Activated CD4-positive, alpha-beta T cell treated with anti-CD3 and anti-CD28 coated beads, Interleukin-2, amount 10 ng/mL, durations not matched to agents 7 days and 5 days (primary cell): ENCODE data around the gene WNT7B. TPM values are rescaled to one million over a fixed set of nuclear protein-coding genes. Genes with fewer than 3 reads are reported as not detected.

Experiments
- CTCF ChIA-PET: fragments of 350-600 bp; sonication (Branson Sonifier 250); formaldehyde crosslinking; loops from one replicate; lab custom pipeline; 2021; ENCODE audit warnings: antibody characterized with exemption; lab: Charles Lee
- POLR2A ChIA-PET: fragments of 350-600 bp; sonication (Branson Sonifier 250); formaldehyde crosslinking; loops from one replicate; lab custom pipeline; 2021; ENCODE audit warnings: antibody characterized with exemption; lab: Charles Lee
- DNase-seq: peaks from one replicate; pipeline ENCODE4 v3.0.0-alpha.2; 2020
- H3K27ac Mint-ChIP-seq: one replicate; pipeline ENCODE4 v1.8.0; 2021; ENCODE audit warnings: mild to moderate bottlenecking, moderate library complexity, mixed read lengths
- H3K27me3 Mint-ChIP-seq: one replicate; pipeline ENCODE4 v1.8.0; 2021; ENCODE audit warnings: mixed read lengths
- H3K36me3 Mint-ChIP-seq: one replicate; pipeline ENCODE4 v1.8.0; 2021; ENCODE audit warnings: low read depth, mixed read lengths
- H3K4me1 Mint-ChIP-seq: one replicate; pipeline ENCODE4 v1.8.0; 2021; ENCODE audit warnings: mixed read lengths
- H3K4me3 Mint-ChIP-seq: one replicate; pipeline ENCODE4 v1.8.0; 2021; ENCODE audit warnings: mild to moderate bottlenecking, moderate library complexity, mixed read lengths
- H3K9me3 Mint-ChIP-seq: one replicate; pipeline ENCODE4 v1.8.0; 2021; ENCODE audit warnings: mixed read lengths
- total RNA-seq, 2 experiments: library from RNA; stranded (reverse); gene quantifications; one replicate each; pipeline ENCODE4 v1.2.3, GENCODE V29; 2021

The WNT7B gene
- total RNA-seq, 2 experiments from 2014 or later: not detected

DNA sequence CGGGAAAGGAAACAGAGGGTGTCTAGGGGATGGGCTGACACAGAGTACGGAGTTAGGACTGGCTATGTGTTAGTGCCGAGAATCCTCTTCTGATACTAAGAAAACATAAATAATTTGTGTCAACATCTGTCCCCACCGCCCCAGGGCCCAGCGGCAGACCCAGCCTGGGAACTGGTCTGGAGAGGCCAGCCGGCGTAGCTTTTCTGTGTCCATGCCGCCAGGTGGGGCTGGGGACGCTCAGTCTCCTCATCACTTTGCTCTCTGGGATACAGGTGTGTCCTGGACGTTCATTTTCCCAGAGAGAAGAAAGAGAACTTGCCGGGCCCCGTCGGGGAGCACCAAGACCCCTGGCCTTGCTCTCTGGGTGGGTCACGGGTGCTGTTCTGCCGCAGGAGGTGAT is 54.7 kb downstream of the WNT7B start:
- H3K27me3 Mint-ChIP-seq: no peaks in the 10 kb centered on the region
- no peak for DNase-seq
- H3K36me3 Mint-ChIP-seq: no peaks in the 10 kb centered on the region
- H3K9me3 Mint-ChIP-seq: no peaks in the 10 kb centered on the region
- H3K4me1 Mint-ChIP-seq: no peaks in the 10 kb centered on the region
- no peak overlapping the region for H3K27ac Mint-ChIP-seq
- ChIA-PET CTCF (no interaction called here), POLR2A (no interaction called here)
- H3K4me3 Mint-ChIP-seq: no peak overlapping the region

DNA sequence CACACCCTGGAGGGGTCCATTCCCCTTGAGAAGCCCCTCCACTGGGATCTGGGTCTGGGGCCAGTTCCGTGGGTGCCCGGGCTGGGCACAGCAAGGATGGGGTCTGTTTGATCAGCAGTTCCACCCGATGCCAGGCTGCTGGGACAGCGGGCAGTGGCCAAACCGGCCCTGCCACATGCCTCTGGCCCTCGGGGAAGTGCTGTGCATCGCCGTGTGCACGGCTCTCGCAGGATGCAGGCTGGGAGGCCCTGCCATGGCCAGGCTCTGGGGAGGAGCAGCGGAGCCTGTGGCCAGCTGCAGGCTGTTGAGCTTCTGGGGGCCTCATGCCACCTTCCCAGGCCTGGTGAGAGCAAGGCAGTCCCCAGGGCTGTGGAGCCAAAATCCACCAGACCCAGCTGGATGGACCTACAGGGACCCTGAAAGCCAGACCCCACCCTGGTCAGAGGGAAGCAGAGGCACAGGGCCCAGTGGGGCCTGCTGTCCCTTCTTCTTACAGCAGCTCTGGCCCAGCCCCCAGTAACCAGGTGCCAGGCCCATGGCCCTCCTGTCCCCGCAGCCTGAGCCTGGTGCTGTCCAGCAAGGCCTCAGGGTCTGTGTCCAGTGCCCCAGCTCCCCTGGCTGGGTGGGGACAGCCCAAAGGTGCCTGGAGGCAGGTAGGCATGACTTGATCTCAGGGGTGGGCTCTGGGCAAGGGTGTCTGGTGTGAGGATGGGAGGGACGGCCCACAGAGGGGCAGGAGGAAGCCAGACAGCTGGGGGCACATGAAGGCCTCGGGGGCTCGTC is 57.3 kb downstream of the WNT7B start:
- no peak overlapping the region for H3K4me3 Mint-ChIP-seq
- no peaks in the 10 kb centered on the region for H3K27me3 Mint-ChIP-seq
- H3K36me3 Mint-ChIP-seq: no peaks in the 10 kb centered on the region
- DNase-seq: no peak
- ChIA-PET POLR2A (no interaction called here), CTCF (no interaction called here)
- no peak overlapping the region for H3K27ac Mint-ChIP-seq
- no peaks in the 10 kb centered on the region for H3K4me1 Mint-ChIP-seq
- H3K9me3 Mint-ChIP-seq: no peaks in the 10 kb centered on the region

DNA sequence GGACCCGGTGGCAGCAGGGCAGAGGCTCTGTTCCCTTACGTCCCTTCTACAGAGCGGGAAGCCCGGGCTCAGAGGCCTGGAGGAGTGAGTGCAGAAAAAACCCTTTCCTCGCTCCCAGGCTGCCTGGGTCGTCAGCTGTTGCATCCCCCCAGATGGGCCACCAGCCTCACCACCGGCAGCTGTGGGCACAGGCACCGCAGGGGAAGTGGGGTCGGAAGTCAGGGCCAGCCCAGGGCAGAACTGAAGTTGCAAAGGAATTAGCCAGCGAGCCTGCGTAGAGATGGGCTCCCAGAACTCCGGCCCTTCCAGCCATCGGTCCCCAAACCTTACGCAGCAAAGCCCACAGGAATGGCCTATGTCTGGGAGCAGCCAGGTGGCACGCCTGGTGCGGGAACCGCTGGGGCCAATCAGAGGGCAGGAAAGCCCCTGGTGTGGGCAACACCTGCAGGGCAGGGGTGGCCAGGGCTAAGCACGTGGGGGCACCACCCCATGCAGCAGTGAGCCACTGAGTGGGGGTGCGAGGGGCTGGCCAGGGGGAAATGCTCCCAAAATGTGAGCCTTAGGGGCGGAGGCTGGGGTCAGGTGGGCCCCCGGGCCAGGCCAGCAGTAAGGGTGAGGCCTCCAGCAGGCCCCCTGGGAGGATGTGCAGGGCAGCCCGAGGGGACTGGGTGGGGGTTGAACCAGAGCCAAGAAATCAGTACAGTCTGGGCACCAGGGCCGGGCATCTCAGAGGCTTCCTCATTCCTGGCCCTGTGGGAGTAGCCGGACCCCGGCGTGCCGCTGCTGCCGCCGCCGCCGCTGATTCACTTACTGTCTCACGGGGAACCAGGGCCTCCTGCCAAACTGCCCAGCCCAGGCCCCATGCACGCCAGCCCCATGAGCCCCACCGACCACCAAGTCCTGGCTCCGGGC is 58.2 kb downstream of the WNT7B start:
- H3K4me1 Mint-ChIP-seq: no peaks in the 10 kb centered on the region
- H3K36me3 Mint-ChIP-seq: no peaks in the 10 kb centered on the region
- DNase-seq: no peak
- H3K4me3 Mint-ChIP-seq: no peak overlapping the region
- no peaks in the 10 kb centered on the region for H3K27me3 Mint-ChIP-seq
- H3K9me3 Mint-ChIP-seq: peaks cover 2% of the 10 kb centered on the region
- ChIA-PET CTCF (no interaction called here), POLR2A (no interaction called here)
- H3K27ac Mint-ChIP-seq: no peak overlapping the region

GRCh38 chr22:45917700-45918458 is 59.1 kb downstream of the WNT7B start:
- Mint-ChIP-seq H3K27ac (no peak overlapping the region), H3K36me3 (no peaks in the 10 kb centered on the region), H3K9me3 (peaks cover 2% of the 10 kb centered on the region), H3K4me3 (no peak overlapping the region), H3K4me1 (no peaks in the 10 kb centered on the region), H3K27me3 (no peaks in the 10 kb centered on the region)
- DNase-seq: no peak
- ChIA-PET CTCF (no interaction called here), POLR2A (no interaction called here)

DNA sequence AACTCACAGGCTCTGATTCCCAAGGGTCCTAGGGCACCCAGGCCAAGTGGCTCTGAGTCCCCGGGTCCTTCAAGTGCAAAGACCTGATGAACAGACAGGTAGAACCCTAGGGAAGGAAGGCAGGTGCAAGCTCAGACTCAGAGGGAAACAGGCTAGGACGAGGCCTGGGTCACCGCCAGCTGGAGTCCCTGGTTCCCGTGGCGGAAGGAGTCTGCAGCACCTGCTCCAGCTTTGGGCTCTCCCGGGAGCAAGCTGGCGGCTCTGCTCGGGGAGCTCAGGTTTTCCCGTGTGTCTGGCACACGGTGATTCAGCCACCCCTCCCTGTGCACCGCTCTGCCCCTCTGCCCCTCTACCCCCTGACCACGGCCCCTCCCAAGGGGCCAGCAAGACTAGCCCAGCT is 59.8 kb downstream of the WNT7B start:
- H3K36me3 Mint-ChIP-seq: no peaks in the 10 kb centered on the region
- H3K4me1 Mint-ChIP-seq: no peaks in the 10 kb centered on the region
- ChIA-PET CTCF (no interaction called here), POLR2A (no interaction called here)
- no peak for DNase-seq
- no peak overlapping the region for H3K27ac Mint-ChIP-seq
- no peak overlapping the region for H3K4me3 Mint-ChIP-seq
- H3K9me3 Mint-ChIP-seq: peaks cover 2% of the 10 kb centered on the region
- H3K27me3 Mint-ChIP-seq: no peaks in the 10 kb centered on the region

- ChIA-PET POLR2A (no interaction called here), CTCF (interaction anchor here (0.7 to 1.4 kb wide), 2 partner anchors 20 to 36 kb away, joined by 3 read pairs; no protein-coding TSS in a partner anchor)
- Mint-ChIP-seq H3K4me3 (no peak overlapping the region), H3K9me3 (peaks cover 2% of the 10 kb centered on the region), H3K27ac (no peak overlapping the region), H3K4me1 (no peaks in the 10 kb centered on the region), H3K27me3 (no peaks in the 10 kb centered on the region), H3K36me3 (no peaks in the 10 kb centered on the region)
- DNase-seq: no peak
Observed at GRCh38 chr22:45916515-45916914, 60.4 kb downstream of the WNT7B start.

GRCh38 chr22:45915841-45916240 is 61.1 kb downstream of the WNT7B start:
- no peaks in the 10 kb centered on the region for H3K27me3 Mint-ChIP-seq
- no peak overlapping the region for H3K27ac Mint-ChIP-seq
- peaks cover 2% of the 10 kb centered on the region for H3K9me3 Mint-ChIP-seq
- POLR2A ChIA-PET: no interaction called here
- H3K36me3 Mint-ChIP-seq: no peaks in the 10 kb centered on the region
- CTCF ChIA-PET: interaction anchor here (0.7 to 1.4 kb wide), 3 partner anchors 8 to 37 kb away, joined by 3 read pairs; no protein-coding TSS in a partner anchor
- no peaks in the 10 kb centered on the region for H3K4me1 Mint-ChIP-seq
- DNase-seq: no peak
- no peak overlapping the region for H3K4me3 Mint-ChIP-seq

GRCh38 chr22:45915151-45915550 is 61.8 kb downstream of the WNT7B start:
- H3K4me3 Mint-ChIP-seq: no peak overlapping the region
- no peak for DNase-seq
- no peaks in the 10 kb centered on the region for H3K27me3 Mint-ChIP-seq
- CTCF ChIA-PET: interaction anchor here (0.9 to 1.4 kb wide), 2 partner anchors 9 to 19 kb away, joined by 3 read pairs; no protein-coding TSS in a partner anchor
- POLR2A ChIA-PET: no interaction called here
- peaks cover 2% of the 10 kb centered on the region for H3K9me3 Mint-ChIP-seq
- H3K4me1 Mint-ChIP-seq: no peaks in the 10 kb centered on the region
- no peak overlapping the region for H3K27ac Mint-ChIP-seq
- H3K36me3 Mint-ChIP-seq: no peaks in the 10 kb centered on the region

DNA sequence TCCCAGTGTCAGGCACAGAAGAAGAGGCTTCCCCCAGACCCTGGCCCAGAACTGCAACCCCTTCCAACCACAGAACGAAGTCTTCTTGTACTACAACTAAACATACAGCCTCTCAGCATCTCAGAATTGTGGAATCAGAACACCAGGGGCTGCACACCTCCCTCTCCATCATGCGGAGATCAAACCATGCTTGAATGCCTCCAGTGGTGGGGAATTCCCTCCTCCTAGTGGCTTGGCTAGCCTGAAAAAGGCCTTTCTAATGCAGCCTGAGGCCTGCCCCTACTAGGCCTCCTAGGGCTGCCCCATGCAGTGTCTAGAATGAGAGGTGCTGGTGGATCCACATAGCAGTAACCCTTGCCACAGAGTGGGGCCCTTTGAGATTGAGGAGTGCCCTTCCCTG is 62.7 kb downstream of the WNT7B start:
- ChIA-PET CTCF (no interaction called here), POLR2A (no interaction called here)
- Mint-ChIP-seq H3K36me3 (no peaks in the 10 kb centered on the region), H3K27me3 (no peaks in the 10 kb centered on the region), H3K4me1 (no peaks in the 10 kb centered on the region), H3K27ac (no peak overlapping the region), H3K4me3 (no peak overlapping the region), H3K9me3 (peaks cover 2% of the 10 kb centered on the region)
- no peak for DNase-seq

- no peak for DNase-seq
- Mint-ChIP-seq H3K4me3 (no peak overlapping the region), H3K27ac (no peak overlapping the region), H3K9me3 (peaks cover 2% of the 10 kb centered on the region), H3K36me3 (no peaks in the 10 kb centered on the region), H3K4me1 (no peaks in the 10 kb centered on the region), H3K27me3 (no peaks in the 10 kb centered on the region)
- CTCF ChIA-PET: no interaction called here
- POLR2A ChIA-PET: no interaction called here
Observed at GRCh38 chr22:45912910-45913309, 64.1 kb downstream of the WNT7B start.

- H3K27me3 Mint-ChIP-seq: no peaks in the 10 kb centered on the region
- no peak overlapping the region for H3K27ac Mint-ChIP-seq
- no peak overlapping the region for H3K4me3 Mint-ChIP-seq
- H3K36me3 Mint-ChIP-seq: no peaks in the 10 kb centered on the region
- H3K9me3 Mint-ChIP-seq: peaks cover 2% of the 10 kb centered on the region
- POLR2A ChIA-PET: no interaction called here
- no peak for DNase-seq
- no peaks in the 10 kb centered on the region for H3K4me1 Mint-ChIP-seq
- CTCF ChIA-PET: no interaction called here
Observed at GRCh38 chr22:45911601-45912271, 65.2 kb downstream of the WNT7B start.

GRCh38 chr22:45910928-45911467 is 66.0 kb downstream of the WNT7B start:
- H3K4me3 Mint-ChIP-seq: no peak overlapping the region
- H3K27ac Mint-ChIP-seq: no peak overlapping the region
- H3K27me3 Mint-ChIP-seq: no peaks in the 10 kb centered on the region
- H3K4me1 Mint-ChIP-seq: no peaks in the 10 kb centered on the region
- no peak for DNase-seq
- peaks cover 2% of the 10 kb centered on the region for H3K9me3 Mint-ChIP-seq
- ChIA-PET CTCF (no interaction called here), POLR2A (no interaction called here)
- H3K36me3 Mint-ChIP-seq: no peaks in the 10 kb centered on the region
